ENCODE results near the gene OTOP3. TPM values are rescaled to one million over a fixed set of nuclear protein-coding genes. Genes with fewer than 3 reads are reported as not detected.

Gene OTOP3
- total RNA-seq, 1 experiment from 2014 or later, result not detected

DNA sequence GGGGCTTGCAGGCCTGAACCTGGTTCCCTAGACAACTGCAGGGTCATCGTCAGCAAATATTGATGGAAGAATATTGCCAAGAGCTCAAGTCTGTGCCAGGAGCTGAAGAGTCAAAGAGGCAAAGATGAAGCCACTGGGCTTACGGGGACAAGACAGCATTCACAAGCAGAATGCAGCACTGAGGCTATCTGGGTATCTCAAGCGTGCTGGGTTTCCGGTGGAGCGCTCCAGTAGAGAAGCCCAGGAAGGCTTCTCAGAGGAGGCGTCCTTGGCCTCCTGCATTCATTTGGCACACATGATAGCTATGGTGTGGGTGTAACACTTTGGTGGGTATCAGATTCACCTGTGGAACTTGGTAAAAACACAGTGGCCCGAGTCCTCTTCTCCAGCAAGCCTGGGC lies 45.1 kb upstream of the OTOP3 start:
- H3K56ac ChIP-seq (ENCODE audit: insufficient read length, low read depth, low read length), result no peak overlapping the region
- H3K79me2 ChIP-seq (ENCODE audit: insufficient read depth, low read length), result no peaks in the 10 kb centered on the region
- H3K4me1 ChIP-seq (ENCODE audit: insufficient read depth, low read length), result no peaks in the 10 kb centered on the region
- no peak overlapping the region for H4K8ac ChIP-seq (replicated peaks; ENCODE audit: insufficient read length, low read depth, low read length)
- no peak overlapping the region for H2BK5ac ChIP-seq (ENCODE audit: insufficient read length, low read length)
- no peak overlapping the region for H2AK5ac ChIP-seq (ENCODE audit: insufficient read length, low read length)
- no peak overlapping the region for H3K4me2 ChIP-seq (ENCODE audit: insufficient read depth, insufficient read length, low read length)
- WGBS (ENCODE audit: extremely low coverage, insufficient read length, low lambda C conversion rate), result no CpG with 5 or more reads among the region's 7 CpGs
- no peak overlapping the region for H3K14ac ChIP-seq (ENCODE audit: insufficient read depth, low read length)
- H2BK20ac ChIP-seq (ENCODE audit: low read depth, low read length, poor library complexity, severe bottlenecking), result no peak overlapping the region
- no peaks in the 10 kb centered on the region for H3K79me1 ChIP-seq (ENCODE audit: insufficient read depth, low read depth, low read length, poor library complexity, severe bottlenecking)
- H3K23ac ChIP-seq (ENCODE audit: insufficient read length, low read depth, low read length), result no peak overlapping the region
- no peak overlapping the region for H3K18ac ChIP-seq (ENCODE audit: insufficient read length, low read depth, low read length)
- H3K9ac ChIP-seq (ENCODE audit: extremely low read depth, insufficient read length, low read length), result no peak overlapping the region
- H3K23me2 ChIP-seq (ENCODE audit: insufficient read length, low read depth, low read length, poor library complexity, severe bottlenecking), result peaks cover 8% of the 10 kb centered on the region
- no peak overlapping the region for H2BK12ac ChIP-seq (ENCODE audit: insufficient read length, low read depth, low read length)
- no peaks in the 10 kb centered on the region for H3K9me3 ChIP-seq (ENCODE audit: control insufficient read depth, low read depth, low read length)
- no peak overlapping the region for H2AFZ ChIP-seq (ENCODE audit: low read length)
- H3K27ac Mint-ChIP-seq, result no peak overlapping the region
- H2BK120ac ChIP-seq (ENCODE audit: low read depth, low read length, poor library complexity, severe bottlenecking), result no peak overlapping the region
- no peak for DNase-seq
- H3K4me3 Mint-ChIP-seq, result no peak overlapping the region; a peak in 1 of 5 replicates
- H3K4ac ChIP-seq (ENCODE audit: low read depth, low read length), result no peak overlapping the region
- no peaks in the 10 kb centered on the region for H3K9me3 Mint-ChIP-seq
- H3K36me3 Mint-ChIP-seq (ENCODE audit: insufficient read depth in 1 of 3, low read depth in 3 of 3), result no peaks in the 10 kb centered on the region
- H3K27me3 Mint-ChIP-seq (ENCODE audit: low read depth), result peaks cover 79% of the 10 kb centered on the region
- H4K5ac ChIP-seq (ENCODE audit: insufficient read length, low read depth, low read length), result no peak overlapping the region
- no peak overlapping the region for H3T11ph ChIP-seq (ENCODE audit: low read length)
- H3K27me3 ChIP-seq (ENCODE audit: insufficient read depth, low read length), result peaks cover 21% of the 10 kb centered on the region; the same call in 1 of the 2 replicates
- H4K20me1 ChIP-seq (ENCODE audit: control insufficient read depth, insufficient read depth, insufficient read length), result no peaks in the 10 kb centered on the region
- H2BK15ac ChIP-seq (ENCODE audit: low read depth, low read length), result no peak overlapping the region
- TF ChIP-seq, protein P1, sequence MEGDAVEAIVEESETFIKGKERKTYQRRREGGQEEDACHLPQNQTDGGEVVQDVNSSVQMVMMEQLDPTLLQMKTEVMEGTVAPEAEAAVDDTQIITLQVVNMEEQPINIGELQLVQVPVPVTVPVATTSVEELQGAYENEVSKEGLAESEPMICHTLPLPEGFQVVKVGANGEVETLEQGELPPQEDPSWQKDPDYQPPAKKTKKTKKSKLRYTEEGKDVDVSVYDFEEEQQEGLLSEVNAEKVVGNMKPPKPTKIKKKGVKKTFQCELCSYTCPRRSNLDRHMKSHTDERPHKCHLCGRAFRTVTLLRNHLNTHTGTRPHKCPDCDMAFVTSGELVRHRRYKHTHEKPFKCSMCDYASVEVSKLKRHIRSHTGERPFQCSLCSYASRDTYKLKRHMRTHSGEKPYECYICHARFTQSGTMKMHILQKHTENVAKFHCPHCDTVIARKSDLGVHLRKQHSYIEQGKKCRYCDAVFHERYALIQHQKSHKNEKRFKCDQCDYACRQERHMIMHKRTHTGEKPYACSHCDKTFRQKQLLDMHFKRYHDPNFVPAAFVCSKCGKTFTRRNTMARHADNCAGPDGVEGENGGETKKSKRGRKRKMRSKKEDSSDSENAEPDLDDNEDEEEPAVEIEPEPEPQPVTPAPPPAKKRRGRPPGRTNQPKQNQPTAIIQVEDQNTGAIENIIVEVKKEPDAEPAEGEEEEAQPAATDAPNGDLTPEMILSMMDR (conservative IDR thresholded peaks at IDR 0.05), result no peak
- H4K91ac ChIP-seq (ENCODE audit: insufficient read length, low read depth, low read length), result no peak overlapping the region
- H3K4me1 Mint-ChIP-seq, result peaks cover 9 to 19% of the 10 kb centered on the region in 2 experiments
- H3K27ac ChIP-seq (ENCODE audit: insufficient read length, low read depth, low read length), result no peak overlapping the region

Data from H9 (cell line).